GM21447 (cell line): ENCODE data around the gene DIS3L2.
"Not testable (repeated sequence)": the region's sequence is repeated elsewhere in the genome, so short reads cannot be mapped to it uniquely, and the experiment has no call there.

ENCODE experiments used
- ATAC-seq: cut with Tn5 transposase; IDR thresholded peaks from one replicate; pipeline ENCODE4 v1.9.1; 2021; ENCODE audit not compliant: unreplicated experiment

The DIS3L2 gene

DNA sequence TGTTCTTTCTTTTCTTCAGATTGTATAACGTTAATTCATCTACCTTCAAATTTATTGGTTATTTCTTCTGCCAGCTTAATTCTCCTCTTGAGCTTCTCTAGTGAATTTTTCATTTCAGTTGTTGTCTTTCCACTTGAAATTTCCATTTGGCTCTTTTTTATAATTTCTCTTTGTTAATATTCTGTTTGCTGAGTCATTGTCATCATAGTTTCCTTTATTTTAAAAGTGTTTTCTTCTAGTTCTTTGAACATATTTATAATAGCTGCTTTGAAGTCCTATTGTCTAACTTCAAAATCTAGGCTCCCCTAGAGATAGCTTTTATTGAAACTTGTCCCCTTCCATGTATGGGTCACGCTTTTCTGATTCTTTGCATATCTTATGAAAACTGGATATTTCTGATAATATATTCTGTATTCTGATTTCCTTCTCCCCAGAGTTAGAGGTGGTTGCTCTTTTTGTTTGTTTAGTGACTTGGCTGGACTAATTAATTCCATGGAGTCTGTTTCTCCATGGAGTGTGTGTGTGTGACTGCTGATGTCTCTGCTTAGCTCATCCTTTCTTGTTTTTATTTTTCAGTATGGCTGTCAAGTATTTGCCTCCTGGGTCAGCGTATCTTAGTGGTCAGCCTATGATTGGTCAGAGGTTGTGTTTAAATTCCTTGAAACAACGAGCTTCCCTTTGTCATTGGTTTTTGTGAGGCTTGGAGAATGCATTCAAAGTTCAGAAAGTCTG is 47.6 kb downstream of the DIS3L2 start:
- ATAC-seq, result no peak

DNA sequence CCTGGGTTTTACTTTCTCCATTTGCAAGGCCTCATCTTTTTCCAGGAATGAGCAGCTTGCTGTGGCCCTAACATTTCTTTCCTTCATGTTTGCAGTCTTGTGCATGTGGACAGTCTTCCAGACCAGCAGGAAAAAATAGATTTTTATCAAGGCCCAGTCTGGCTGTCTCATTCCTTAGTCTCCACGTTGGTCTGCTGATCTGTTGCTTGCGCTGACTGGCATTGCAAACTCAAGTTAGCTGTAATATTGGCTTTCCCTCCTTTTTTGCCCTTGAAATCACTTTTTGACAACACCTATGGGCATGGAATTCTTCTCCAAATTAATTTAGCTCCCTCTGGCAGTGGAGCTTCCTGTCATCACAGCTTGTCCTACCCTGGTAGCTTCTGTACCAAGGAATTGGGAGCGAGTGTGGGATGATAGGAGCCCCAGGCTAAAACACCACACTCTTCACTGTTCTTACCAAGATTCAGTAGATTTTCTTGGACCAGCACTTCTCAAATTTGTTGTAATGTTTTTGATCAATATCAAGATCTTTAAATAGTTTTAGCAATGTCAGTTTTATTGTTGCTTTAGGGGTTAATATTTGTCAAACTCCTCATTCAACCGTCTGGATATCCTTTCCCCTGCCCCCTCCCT is 48.2 kb downstream of the DIS3L2 start:
- ATAC-seq, result no peak

DNA sequence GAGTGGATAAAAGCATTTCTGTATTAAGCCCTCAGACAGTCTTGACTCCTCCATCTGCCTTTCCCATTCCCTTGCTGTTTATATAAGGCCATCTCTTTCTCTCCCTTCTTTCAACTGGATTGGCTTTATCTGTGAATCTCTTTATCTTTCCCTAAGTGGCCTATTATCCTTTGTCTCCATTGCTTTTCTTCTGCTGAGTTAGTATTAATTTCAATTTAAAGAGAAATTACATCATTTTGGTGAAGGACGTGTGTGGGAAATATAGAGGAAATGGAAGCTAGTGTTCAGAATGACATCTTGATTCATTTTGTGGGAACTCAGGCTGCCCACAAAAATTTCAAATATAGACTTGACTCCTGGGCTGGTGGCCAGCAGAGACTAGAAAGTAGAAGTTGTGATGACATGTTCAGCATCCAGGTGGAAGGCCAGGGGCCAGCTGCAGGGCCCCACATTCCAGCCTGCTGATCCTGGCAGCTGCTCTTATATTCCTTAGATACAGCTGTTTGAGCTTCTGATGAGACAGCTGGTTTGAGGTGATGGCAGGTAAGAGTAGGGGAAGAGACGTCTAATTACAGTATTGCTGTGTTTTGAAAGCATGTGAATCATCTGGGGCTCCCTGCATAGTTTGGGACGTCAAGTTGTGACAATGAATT is 52.3 kb downstream of the DIS3L2 start:
- ATAC-seq, result peak; percentile 60

DNA sequence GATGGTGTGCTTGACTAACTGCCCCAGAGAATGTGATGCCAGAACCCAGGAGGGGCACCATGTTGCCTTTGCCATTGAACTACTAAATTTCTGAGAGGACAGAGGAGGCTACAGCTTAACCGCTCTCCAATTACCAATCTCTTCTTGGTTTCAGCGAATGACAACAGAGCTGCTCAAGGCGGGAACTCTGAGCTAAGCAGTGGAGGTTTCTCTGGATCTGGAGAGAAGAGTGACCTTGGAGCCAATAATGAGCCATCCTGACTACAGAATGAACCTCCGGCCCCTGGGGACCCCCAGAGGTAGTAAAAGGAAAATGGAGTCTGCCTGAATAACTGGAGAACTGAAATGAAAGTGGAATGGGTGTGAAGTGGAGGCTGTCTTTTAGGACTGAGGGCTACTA is 53.2 kb downstream of the DIS3L2 start:
- ATAC-seq, result no peak

DNA sequence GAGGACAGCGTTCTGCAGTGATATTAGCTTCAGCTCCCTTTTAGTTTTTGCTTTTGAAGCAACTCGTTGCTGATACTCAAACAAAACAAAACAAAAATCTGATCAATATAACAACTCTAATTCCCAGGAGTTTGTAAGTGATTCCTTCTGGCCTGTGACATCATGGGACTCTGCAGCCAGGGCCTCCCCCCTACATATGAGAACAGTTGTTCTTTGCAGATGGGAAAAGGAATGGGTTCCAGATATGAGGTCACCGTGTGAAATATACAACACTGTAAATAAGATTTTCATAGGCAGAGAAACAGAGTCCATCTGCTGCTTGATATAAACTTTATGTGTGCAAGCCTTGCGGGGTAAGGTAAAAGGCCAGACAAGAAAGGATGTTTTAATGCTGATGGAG is 56.7 kb downstream of the DIS3L2 start:
- no peak for ATAC-seq

DNA sequence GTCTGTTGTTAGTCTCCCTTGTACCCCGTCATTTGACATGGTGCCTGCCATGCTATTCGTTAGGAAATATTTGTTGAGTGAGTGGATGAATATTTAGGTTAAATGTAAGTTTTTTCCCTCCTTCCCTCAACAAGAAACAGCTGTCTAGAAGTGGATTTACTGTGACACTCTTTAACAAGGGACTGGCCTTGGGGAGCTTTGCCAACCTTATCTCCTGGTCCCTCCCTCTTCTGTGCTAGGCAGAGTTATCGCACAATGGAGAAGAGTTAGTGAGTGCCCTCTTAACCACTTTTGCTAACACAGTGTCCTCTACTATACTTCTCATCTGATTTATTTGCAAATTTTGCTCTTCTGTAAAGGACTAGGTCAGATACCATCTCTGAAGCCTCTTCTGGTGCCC is 61.2 kb downstream of the DIS3L2 start:
- ATAC-seq, result no peak

DNA sequence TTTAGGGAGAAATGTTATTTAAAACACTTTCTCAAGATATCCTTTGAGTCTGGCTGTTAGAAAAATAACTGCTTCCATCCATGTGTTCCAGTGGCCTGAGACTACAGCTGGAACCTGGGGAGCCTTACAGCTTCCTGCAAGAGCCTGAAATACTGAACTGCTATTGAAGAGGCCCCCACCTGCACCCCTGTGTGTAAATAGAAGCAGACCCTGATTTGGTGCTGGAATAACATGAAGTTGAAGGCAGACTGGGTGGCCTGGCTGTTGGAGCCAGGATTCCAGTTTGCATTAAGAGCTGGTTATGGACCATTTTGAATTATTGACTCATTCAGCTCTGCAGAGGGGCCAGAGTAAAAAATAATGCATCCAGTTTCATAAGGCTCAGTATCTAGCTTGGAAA is 61.9 kb downstream of the DIS3L2 start:
- ATAC-seq, result no peak

DNA sequence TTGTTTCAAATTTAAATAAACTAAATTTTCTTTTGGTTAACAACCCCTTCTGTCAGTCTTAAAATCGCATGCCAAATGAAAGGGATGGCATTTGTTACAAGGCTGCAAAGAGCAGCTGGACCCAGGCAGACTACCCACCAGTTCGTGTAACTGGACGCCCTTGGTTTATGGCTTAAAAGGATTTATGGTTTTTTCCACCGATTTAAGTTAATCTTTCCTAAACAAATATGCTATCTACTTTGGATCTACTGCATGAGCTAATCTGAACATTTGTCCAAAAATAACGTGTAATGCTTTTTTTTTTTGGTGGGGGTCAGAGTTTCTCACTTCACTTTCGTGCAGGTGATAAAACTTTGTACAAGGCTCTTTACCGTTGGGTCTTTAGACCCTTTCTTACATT is 62.9 kb downstream of the DIS3L2 start:
- ATAC-seq, result no peak

DNA sequence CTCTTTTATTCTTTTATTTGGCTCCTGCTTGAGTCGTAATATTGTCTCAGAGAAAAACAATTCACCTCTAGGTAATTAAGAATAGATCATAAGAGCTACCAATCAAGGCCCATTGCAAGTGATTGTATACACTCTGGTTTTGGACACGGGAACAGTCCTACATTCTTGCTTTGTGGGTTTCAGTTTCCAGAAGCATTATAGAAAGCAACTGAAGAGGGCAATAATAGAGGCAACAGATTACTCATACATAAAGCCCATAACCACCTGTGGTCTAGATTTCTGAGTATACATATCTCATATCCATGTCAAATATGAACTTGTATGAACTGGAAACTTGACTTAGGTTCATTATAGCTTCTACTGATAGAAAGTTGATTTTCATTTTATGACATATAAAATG is 65.4 kb downstream of the DIS3L2 start:
- peak; percentile 95 for ATAC-seq

DNA sequence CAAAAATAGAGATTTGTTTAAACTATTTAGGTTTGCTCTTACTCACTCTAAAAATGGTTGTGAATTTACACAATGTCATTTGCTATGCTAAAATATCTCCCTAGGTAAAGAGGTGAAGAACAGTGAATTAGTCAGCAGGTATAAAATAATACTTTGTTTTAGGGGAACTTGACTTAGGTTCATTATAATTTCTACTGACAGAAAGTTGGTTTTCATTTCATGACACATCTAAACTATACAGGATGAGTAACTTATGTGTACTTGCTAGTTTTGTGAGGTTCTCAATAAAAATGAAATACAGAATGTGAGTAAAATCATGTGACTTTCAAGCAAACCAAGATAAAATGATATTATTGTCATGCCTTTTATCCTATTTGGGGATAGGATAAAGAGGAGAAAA is 66.0 kb downstream of the DIS3L2 start:
- no peak for ATAC-seq

DNA sequence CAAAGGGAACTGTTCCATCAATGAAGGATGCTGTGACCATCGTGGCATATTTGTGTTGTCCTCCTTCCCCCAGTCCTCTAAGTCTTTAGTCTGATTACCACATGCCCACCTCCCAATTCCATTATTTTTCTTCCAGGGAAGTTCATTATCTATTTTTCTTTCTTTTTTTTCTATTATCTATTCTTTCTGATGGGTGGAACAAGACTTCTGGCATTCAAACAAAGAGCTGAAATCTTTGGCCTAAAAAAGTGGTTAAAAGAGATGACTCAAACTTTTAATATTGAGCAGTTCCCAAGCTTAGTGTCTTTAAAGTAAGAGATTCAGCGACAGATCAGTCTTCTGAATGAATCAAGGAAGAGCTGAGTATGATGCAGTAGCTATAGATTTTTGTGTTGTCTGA is 66.6 kb downstream of the DIS3L2 start:
- ATAC-seq, result no peak

DNA sequence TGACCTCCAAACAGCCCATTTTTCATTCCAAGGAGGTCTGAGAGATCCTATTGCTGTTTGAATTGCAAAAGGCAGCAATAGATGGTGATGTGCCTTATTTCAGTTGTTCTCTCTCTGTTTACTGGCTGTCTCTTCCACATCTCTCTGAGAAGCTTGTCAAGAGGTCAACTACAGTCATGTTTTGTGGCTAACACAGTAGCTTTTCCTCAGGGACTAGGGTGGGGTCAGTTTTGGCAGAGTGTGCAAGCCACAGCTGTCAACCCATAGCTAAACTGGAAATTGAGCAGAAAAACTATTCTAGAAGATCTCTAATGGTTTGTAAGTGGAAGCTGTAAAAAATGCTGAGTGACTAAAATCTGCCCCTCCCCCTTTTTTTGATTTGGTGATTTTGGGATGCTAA is 67.1 kb downstream of the DIS3L2 start:
- ATAC-seq, result no peak

DNA sequence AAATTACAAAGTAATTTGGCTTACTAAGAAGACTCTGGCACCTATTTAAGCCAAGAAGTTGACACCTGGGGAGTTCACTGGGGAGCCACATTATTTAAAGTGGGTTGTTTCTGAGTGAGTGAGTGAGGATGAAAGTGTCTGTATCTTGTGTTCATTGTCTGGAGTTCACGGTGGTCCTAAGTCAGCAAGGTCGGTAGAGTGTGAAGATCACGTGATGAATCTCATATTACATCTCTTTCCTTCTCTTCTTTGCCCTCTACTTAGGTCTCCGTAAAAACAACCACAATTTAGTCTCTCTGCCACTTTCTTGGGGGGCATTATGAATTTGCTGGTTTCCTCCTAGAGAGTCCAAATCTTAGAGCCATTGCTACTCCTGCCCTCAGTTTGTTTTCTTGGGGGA is 67.8 kb downstream of the DIS3L2 start:
- no peak for ATAC-seq

DNA sequence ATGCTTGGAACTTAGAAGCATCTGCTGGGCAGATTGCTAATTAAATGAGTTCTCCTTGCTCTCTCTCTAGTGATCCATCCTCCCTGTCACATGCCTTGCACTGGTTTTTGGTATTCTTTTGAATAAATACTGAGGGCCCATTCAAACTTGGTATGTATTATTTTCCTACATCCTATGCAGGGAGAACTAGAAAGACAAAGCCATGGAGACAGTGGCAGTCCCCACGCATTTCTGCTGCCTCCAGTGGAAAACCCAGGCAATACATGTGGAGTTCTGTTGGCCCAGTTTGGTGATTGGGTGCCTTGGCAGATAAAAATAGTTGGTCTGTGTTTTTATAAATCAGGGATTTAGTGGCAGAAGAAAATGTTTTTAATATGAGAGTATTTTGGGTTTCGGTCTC is 68.7 kb downstream of the DIS3L2 start:
- no peak for ATAC-seq

DNA sequence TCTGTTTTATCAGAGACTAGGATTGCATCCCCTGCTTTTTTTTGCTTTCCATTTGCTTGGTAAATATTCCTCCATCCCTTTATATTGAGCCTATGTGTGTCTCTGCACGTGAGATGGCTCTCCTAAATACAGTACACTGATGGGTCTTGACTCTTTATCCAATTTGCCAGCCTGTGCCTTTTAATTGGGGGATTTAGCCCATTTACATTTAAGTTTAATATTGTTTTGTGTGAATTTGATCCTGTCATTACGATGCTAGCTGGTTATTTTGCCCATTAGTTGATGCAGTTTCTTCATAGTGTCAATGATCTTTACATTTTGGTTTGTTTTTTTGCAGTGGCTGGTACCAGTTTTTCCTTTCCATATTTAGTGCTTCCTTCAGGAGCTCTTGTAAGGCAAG is 73.8 kb downstream of the DIS3L2 start:
- ATAC-seq, result not testable (repeated sequence)

DNA sequence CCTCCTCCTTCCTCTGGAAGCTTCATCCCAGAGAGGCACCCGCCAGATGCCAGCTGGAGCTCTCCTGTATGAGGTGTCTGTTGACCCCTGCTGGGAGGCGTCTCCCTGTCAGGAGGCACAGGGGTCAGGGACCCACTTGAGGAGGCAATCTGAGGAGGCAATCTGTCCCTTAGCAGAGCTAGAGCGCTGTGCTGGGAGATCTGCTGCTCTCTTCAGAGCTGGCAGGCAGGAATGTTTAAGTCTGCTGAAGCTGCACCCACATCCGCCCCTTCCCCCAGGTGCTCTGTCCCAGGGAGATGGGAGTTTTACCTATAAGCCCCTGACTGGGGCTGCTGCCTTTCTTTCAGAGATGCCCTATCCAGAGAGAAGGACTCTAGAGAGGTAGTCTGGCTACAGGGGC is 75.4 kb downstream of the DIS3L2 start:
- ATAC-seq, result not testable (repeated sequence)

DNA sequence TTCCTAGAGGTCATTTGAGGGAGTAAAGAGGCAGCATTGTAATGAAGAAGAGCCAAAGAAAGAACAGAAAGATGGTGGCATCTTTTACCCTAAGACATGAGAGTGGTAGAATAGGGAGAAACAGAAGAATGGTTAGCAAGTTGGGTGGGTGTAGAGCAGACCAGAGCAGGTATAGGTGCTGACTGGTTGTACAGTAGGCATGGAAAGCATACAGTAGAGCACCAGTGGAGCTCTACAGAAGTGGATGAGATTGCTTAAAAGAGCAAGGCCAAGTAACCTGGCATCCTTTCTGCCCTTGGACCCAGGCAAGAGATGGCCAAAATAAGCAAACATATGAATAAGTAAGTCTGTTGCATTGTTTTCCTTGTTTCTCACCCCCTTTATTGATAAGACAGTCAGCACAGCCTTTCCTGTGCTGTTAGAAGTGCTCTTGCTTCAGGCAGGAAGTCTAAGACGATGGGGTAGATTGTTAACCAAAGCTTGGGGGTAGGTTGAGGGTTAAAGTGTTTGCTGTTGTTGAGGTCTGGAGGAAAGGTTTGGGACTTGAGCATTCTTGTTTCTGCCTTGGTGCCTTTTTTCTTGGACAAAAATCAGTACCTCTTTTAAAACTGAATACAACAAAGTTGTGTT is 76.9 kb downstream of the DIS3L2 start:
- ATAC-seq, result no peak

DNA sequence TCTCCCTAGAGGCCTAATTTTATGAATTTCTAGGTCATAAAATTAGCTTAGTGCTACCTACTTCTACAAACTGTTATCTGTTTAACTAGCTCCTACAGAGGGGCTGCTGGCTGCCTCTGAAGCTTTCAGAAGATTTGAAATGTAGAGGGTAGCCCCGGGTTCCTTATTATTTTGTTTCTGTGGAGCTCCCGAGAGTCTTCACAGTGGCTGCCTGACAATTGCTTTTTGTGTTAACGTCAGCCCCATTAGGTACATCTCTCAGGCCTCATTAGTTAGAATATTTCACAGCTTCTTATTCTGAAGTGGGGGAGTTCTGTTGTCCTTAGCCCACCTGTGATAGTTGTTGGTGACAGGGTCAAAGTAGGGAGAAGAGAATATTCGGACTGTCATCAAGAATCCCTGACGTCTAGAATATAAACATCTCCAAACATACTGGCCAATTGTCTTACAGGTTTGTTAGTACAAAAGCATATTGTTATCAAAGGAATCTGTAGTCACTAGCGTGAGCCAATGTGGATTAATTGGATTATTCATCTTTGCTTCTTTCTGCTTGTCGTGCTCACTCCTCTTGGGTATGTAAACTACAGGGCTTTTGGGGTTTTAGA is 77.5 kb downstream of the DIS3L2 start:
- ATAC-seq, result no peak

DNA sequence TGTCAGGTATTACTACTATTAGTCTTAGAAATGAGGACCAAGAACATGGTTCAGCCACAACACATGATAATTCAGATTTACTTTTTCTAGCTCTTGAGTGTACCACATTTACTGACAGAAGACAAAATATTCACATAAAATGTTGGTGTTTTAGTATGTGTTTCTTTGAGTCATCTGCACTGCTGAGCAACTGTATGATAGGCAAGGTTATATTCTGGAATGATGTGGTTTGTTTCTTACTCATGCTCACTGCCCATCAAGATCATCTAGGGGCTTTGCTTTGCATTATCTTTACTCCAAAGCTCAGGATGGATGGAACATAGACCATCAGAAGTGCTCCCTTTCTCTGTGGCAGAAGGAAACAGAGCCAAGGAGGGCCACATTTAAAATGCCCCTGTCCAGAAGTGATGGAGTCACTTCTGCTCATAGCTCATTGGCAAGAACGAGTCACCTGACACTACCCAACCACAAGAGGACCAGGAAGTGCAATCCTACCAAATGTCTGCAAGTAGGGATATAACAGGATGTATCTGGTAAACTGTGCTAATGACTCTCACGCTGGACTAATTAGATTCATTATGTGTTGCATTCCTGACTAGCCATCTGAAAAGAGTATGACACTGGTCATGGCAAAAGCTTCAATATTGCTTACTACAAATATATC is 81.5 kb downstream of the DIS3L2 start:
- ATAC-seq, result no peak

DNA sequence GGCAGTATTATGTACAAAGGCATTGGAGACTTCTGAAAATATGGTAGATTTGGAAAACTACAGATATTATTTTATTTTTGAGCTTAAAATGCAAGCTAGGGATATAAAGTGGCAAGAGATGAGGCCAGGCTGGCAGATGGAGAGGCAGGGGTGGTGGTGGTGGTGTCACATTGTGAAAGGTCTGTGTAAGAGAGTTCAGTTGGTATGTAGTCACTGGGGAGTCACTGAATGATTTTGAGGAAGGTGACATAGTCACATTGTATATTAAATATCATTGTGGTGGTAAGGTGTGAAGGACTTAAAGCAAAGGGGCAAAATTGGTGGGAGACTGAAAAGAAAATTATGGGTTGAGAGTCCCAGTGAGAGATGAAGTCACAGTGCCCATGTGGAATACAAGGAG is 82.5 kb downstream of the DIS3L2 start:
- ATAC-seq, result no peak

DNA sequence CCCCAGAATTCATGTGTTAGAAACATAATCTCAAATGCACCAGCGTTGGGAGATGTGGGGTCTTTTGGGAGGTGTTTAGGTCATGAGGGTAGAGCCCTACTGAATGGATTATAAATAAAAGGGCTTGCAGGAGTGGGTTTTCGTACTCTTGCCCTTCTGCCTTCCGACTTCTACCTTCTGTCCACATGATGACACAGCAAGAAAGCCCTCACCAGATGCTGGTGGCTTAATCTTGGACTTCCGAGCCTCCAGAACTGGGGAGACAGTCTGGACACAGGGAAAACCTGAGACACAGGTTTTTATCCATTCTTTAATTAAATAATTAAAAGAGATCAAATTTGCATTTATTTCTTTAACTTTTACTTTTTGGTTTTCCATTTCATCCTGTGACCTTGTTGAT is 87.8 kb downstream of the DIS3L2 start:
- ATAC-seq, result no peak
